ENCODE results near the gene CDH23. TPM values are rescaled to one million over a fixed set of nuclear protein-coding genes. Genes with fewer than 3 reads are reported as not detected.

The CDH23 gene
- total RNA-seq, 1 experiment from 2014 or later, result not detected

DNA sequence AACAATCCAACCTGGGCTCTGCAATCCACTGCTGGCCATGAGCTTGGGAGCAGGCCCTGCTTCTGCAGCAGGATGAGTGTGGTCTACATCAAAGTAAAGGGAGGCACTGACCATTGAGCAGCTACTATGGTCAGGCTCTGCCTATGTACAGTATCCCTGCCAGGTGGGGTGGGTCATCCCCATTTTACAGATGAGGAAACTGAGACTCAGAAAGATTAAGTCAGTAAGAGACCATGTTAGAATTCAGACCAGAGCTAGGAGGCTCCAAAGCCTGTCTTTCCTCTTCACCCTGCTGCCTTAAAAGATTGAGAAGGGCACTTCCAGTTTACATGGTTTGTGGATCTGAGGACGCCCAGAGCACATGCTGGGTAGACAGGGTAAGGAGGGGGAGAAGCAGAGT, 27.1 kb upstream of the CDH23 start:
- no peak for DNase-seq (ENCODE audit: low read depth)

DNA sequence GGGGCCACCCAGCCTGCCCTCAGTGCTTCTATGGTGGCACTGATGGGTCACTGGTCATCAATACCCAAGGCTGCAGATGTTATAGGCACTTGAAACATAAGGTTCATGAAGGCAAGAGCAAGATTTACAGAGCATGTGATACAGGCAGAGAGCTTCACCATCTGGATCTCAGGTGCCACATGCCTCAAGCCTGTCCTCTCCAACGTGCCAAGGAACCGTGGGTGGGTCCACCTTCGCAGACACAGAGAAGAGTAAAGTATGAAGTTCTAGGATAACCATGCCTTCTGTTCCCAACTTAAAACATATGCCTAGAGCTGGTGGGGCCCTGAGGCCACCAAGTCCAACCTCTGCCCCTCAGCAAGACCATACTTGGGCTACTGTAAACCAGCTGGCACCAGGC, 26.7 kb upstream of the CDH23 start:
- no peak for DNase-seq (ENCODE audit: low read depth)

- no peak for DNase-seq (ENCODE audit: low read depth)
Measured at GRCh38 chr10:71371750-71372166, 25.0 kb upstream of the CDH23 start.

DNA sequence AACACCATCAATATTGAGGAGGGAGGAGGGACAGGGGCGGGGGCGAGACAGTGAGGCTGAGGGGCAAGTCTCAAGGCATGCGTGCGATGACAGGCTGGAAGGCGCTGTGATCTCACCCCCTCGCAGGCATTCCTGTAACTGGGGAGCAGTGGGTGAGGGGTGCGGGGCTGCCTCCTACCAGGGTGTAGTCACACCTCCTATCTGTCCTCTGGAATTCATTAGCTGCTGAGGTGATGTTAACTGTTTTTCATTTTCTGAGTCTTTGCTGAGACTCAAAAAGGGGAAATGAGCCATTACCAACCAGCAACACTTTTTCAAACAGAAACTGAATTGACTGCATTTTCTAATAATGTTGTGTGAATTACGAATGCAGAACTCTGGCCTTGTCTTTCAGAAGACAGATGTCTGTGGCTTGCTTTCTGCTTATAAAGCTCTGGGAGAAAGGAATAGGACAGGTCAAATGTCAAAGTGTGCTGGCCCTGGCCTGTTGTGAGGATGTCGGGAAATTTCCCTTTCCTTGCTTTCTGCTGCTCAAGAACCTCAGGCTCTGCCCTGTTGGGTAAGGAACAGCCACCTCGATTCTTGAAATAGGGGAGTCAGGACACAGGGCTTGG, 23.7 kb upstream of the CDH23 start:
- no peak for DNase-seq (ENCODE audit: low read depth)

DNA sequence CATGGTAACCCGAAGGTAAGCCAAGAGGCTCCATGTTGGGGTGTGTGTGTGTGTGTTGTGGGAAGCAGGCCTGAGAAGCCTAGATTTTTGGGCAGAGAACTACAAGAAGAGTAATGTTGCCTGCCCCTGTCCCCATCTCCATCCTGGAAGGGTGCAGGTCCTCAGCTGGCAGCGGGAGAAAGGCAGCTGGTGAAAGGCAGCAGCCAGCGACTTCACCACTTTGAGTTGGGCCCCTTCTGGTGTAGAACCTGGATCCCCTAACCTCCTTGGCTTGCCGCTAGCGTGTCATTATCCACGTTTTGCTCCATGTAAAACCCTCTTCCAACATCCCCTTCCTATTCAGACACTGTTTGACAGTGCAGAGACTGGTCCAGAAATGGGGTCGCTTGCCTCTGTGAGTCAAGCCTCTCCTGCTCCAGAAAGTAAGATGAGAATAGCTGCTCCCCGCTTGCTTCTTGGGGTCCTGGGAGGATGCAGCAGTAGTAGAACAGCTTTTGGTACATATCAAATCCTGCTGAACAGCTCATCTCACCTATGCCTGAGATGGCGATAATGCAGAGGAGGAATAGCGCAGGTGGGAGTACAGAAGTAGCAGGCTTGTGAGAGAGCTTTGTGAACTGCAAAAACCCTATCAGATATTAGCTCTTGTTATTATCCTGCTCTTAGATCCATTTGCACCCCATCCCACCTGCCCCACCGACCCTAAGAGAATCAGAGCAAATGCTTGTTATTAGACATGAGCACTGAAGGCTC, 22.1 kb upstream of the CDH23 start:
- no peak for DNase-seq (ENCODE audit: low read depth)

DNA sequence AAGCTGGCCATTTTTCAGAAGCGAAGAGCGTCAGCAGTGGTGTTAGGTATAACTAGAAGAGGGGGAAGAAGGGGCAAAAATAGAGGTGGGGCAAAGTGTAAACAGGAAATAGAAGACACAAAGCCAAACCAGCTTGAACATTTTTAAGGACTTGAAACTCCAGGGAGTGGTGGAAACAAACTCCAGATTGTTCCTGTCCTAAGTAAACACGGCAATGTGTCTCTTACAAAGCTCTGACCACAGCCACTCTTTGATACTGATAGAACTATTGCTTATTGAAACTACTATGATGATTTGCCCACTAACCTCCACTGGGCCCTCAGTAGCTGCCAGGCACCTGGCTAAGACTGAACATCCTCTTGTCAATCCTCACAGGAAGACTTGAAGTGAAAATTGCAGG, 20.8 kb upstream of the CDH23 start:
- DNase-seq (ENCODE audit: low read depth), result no peak

DNA sequence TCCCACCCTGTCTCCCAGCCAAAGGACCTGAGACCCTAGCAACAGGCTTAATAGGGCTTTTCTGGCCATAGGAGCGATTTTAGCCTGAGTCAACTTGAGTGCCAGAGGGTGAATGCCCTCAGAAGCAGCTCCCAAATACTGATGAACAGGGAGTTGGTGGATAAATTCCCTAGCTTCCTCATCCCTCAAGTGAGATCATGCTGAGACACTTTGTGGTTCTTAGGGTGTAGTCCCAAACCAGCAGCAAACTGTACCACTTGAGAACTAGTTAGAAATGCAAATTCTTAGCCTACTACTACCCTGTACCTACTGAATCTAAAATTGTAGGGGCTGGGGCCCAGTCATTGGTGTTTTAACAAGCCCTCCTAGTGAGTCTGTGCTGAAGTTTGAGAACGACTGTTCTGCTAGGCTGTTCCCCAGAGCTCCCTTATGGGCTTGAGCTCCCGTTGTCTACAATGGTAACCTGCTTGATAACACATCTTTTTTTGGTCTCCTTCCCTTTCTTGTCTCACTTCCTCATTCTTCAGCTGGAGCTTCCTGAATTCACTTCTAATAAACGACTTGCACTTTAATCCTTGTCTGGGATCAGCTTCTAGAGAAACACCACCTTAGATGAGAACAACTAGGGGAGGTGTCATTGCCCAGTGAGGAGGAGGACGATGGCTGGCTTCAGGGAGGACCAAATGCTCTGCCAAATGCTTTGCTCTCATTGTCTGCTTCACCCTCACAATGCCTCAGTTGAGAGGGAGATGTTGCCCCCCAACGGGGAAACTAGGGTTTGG, 18.2 kb upstream of the CDH23 start:
- no peak for DNase-seq (ENCODE audit: low read depth)

GRCh38 chr10:71379118-71379766, 17.5 kb upstream of the CDH23 start:
- DNase-seq (ENCODE audit: low read depth), result no peak

- no peak for DNase-seq (ENCODE audit: low read depth)
Measured at GRCh38 chr10:71380841-71381240, 15.9 kb upstream of the CDH23 start.

- DNase-seq (ENCODE audit: low read depth), result no peak
Measured at GRCh38 chr10:71381611-71382010, 15.1 kb upstream of the CDH23 start.

DNA sequence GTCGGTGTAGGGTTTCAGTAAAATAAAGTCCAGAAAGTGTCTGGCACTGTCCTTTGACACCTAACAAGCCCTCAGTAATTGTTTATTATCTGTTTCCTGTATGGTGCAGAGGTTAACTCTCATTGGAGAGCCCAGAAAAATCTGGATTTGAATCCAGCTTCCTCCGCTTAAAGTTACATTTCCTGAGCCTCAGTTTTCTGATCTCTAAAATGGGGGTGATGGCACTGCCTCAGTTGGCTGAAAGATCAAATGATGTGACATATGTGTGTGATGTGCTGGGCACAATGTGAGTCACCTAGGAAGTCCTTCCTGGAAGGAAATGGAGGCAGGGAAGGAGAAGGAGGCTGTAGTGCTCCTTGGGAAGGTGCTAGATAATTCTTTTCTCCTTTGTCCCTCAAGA, 14.7 kb upstream of the CDH23 start:
- no peak for DNase-seq (ENCODE audit: low read depth)

DNA sequence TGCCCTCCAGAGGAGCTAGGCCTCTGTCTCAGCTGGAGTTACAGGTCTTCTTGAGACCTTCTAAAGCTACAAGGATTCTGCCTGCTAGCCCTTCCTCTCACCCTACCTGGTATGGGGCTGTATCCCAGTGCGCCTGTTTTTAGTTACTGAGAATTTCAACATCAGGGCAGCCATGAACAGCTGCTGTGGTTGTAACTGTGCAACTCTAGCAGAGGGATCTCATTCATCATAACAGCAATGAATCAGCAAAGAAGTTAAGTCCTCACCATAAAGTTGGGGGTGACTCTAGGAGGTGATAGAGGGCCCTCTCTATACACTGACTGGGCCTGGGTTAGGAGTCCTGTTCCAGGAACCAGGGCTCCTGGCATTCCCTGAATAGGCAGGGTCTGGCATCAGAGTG, 14.0 kb upstream of the CDH23 start:
- no peak for DNase-seq (ENCODE audit: low read depth)

DNA sequence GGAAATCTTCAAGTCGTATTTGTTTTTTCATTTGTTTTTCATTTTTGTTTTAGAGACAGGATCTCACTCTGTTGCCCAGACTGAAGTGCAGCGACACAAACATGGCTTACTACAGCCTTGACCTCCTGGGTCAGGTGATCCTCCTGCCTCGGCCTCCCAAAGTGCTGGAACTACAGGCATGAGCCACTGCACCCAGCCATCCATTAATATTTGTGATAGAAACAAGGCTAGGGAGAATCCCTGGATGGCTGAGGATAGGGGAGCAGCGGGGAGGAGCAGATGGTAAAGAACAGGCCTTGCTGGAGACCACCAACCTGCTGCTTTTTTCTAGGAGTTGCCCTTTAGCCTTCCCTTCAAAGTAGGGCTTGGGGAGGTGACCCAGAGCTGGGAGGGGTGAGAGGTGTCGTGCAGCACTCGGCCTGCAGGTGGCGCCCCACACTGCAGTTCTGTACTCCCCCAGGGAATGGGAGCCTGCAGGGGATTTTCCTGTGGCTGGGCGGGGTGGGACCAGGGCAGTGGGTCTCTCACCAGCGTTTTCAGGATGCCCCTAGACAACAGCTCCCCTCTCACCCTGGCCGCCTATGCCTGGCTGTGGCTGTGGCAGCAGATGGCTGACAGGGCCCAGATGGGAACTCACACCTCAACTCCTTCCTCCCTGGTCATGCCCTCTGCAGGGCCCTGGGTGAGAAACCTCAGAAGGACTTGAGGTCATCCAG, 12.6 kb upstream of the CDH23 start:
- DNase-seq (ENCODE audit: low read depth), result peak; percentile 31

DNA sequence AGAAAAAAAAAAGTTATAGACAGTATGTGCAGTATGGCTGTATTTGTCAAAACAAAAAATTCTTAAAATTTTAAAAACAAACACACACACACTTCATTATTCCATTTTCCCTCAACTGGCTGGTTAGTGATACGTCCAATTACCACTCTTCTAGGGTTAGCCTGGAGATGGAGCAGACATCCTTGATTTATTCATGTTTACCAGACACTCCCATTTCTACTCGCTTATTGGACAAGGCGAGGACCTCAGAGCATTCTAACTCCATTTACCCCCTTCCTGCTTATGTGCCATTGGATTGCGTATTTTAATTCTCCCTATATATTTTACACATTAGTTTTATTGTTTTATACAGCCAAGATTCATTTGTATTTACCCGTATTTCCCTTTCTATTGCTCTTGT, 8.5 kb upstream of the CDH23 start:
- no peak for DNase-seq (ENCODE audit: low read depth)

- DNase-seq (ENCODE audit: low read depth), result no peak
Measured at GRCh38 chr10:71388583-71389310, 8.0 kb upstream of the CDH23 start.

- DNase-seq (ENCODE audit: low read depth), result no peak
Measured at GRCh38 chr10:71389768-71390460, 6.8 kb upstream of the CDH23 start.

- no peak for DNase-seq (ENCODE audit: low read depth)
Measured at GRCh38 chr10:71390461-71390835, 6.3 kb upstream of the CDH23 start.

GRCh38 chr10:71390921-71391690, 5.6 kb upstream of the CDH23 start:
- no peak for DNase-seq (ENCODE audit: low read depth)

GRCh38 chr10:71391701-71392100, 5.0 kb upstream of the CDH23 start:
- DNase-seq (ENCODE audit: low read depth), result no peak

GRCh38 chr10:71392292-71392691, 4.4 kb upstream of the CDH23 start:
- no peak for DNase-seq (ENCODE audit: low read depth)

All from M059J (cell line).